ENCODE data around the gene NCBP1.

NCBP1 gene

DNA sequence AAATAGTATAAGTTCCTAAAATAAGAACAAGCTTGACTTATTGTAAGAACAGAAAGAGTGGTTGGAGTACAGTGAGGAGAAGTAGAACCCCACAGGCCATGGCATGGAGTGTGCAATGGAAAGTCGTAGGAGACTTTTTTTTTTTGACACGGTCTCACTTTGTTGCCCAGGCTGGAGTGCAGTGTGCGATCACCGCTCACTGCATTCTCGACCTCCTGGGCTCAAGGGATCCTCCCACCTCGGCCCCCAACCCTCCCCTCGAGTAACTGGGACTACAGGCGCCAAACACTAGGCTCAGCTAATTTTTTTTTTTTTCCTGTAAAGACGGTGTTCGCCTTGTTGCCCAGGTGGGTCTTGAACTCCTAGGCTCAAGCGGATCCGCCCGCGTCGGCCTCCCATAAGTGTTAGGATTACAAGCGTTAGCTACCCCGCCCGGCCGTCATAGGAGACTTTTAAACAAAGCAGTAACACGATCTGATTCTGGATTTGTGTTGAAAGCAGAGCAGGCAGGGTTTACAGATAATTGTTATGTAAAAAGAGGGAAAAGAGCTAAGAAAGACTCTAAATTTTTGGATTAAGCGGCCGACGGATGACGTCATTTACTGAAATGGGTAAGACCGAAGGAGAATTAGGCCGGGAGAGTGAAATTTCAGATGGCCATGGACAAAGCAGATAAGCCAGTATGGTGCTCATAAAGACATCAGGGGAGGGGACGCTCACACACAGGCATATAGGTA, 1.2 kb upstream of the NCBP1 start:
- Mint-ChIP-seq H3K4me3 (peak overlapping the region; percentile 98), H3K27ac (peak overlapping the region; percentile 99), H3K9me3 (no peaks in the 10 kb centered on the region), H3K4me1 (ENCODE audit: low read depth) (peaks cover 46% of the 10 kb centered on the region), H3K36me3 (ENCODE audit: low read depth) (peaks cover 31% of the 10 kb centered on the region), H3K27me3 (no peaks in the 10 kb centered on the region)
- intact Hi-C loops (cut with micrococcal nuclease) = loop anchor here (5.0 kb wide), 2 partner anchors 290 to 625 kb away; partner anchors contain the start of genes TBC1D2 and TRMO

DNA sequence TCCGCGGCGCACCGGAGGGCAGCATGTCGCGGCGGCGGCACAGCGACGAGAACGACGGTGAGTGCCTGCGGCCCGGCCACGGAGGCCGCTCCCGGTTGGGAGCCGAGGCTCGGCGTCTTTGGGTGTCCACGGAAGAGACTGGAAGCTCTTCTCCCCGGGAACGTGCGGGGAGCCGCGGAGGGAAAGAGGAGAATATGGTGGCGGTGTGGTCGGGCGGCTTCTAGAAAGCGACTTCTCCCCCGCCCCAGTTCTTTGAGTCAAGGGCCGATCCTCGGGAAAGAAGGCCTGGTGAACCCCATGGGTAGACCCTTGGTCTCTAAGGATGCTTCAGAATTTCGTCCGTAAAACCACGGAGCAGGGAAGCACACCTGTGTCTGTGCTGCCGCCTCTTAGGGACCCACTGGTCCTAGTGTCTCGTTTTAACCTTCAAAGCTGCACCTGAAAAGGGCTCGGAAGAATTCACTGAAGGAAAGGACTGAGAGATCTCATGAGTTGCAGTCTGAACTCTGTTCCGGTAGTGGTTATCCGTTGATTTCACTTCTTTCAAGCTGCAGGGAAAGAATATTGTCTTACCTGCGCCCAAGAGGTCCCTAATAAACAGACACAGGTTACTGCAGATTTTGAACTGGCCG, 354 bp downstream of the NCBP1 start:
- Mint-ChIP-seq H3K27me3 (no peaks in the 10 kb centered on the region), H3K9me3 (no peaks in the 10 kb centered on the region), H3K36me3 (ENCODE audit: low read depth) (peaks cover 30% of the 10 kb centered on the region), H3K4me3 (peak overlapping the region; percentile 98), H3K4me1 (ENCODE audit: low read depth) (peaks cover 54% of the 10 kb centered on the region), H3K27ac (peak overlapping the region; percentile 99)
- intact Hi-C loops (cut with micrococcal nuclease) = loop anchor here (5.0 kb wide), 2 partner anchors 288 to 623 kb away; partner anchors contain the start of genes TBC1D2 and TRMO

GRCh38 chr9:97635026-97635425, 1.4 kb downstream of the NCBP1 start:
- intact Hi-C loops (cut with micrococcal nuclease) = loop anchor here (5.0 kb wide), 1 partner anchor 42 kb away; no protein-coding TSS in a partner anchor
- no peaks in the 10 kb centered on the region for H3K9me3 Mint-ChIP-seq
- no peak overlapping the region for H3K4me3 Mint-ChIP-seq
- H3K4me1 Mint-ChIP-seq (ENCODE audit: low read depth) = peaks cover 49% of the 10 kb centered on the region
- H3K27ac Mint-ChIP-seq = no peak overlapping the region
- no peaks in the 10 kb centered on the region for H3K27me3 Mint-ChIP-seq
- peaks cover 28% of the 10 kb centered on the region for H3K36me3 Mint-ChIP-seq (ENCODE audit: low read depth)

DNA sequence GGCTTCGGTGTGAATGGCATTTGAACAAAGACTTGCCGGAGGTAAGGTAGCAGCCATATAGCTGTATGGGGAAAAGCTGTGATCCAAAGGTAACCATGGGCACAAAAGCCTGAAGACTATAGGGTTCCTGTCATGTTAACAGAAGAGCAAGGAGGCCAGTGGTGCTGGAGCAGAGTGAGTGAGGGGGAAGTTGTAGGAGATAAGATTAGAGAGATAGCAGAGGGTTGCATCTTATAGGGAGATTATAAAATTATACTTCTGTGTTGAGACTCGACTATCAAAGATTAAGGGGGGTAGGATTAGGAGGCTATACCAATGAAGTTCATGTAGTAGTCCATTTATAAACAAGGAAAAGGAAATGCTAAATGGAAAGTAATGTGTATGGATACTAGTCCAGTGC, 3.3 kb downstream of the NCBP1 start:
- H3K9me3 Mint-ChIP-seq = no peaks in the 10 kb centered on the region
- H3K36me3 Mint-ChIP-seq (ENCODE audit: low read depth) = peaks cover 38% of the 10 kb centered on the region
- H3K4me1 Mint-ChIP-seq (ENCODE audit: low read depth) = peaks cover 42% of the 10 kb centered on the region
- intact Hi-C loops (cut with micrococcal nuclease) = loop anchor here (5.0 kb wide), 1 partner anchor 40 kb away; no protein-coding TSS in a partner anchor
- H3K27ac Mint-ChIP-seq = peak overlapping the region; percentile 9
- no peaks in the 10 kb centered on the region for H3K27me3 Mint-ChIP-seq
- H3K4me3 Mint-ChIP-seq = no peak overlapping the region

DNA sequence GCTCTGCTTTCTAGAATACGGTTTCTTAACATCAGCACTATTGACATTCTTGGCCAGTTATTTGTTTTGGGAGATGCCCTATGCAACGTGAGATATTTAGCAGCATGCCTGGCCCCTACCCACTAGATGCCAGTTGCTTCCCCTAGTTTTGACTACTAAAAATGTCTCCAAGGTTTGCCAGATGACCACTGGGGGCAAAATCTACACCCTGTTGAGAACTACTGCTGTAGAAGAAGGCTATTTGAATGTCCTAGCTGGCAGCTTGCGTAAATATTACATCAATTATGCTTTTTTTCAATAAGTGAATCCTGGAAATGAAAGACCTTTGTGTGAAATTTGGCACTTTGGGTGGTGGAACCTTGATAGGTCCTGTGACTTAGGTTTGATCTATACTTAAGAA, 5.0 kb downstream of the NCBP1 start:
- intact Hi-C loops (cut with micrococcal nuclease) = loop anchor here (5.0 kb wide), 1 partner anchor 39 kb away; no protein-coding TSS in a partner anchor
- Mint-ChIP-seq H3K36me3 (ENCODE audit: low read depth) (peaks cover 33% of the 10 kb centered on the region), H3K27ac (no peak overlapping the region), H3K4me3 (no peak overlapping the region), H3K4me1 (ENCODE audit: low read depth) (peaks cover 40% of the 10 kb centered on the region), H3K9me3 (no peaks in the 10 kb centered on the region), H3K27me3 (no peaks in the 10 kb centered on the region)

- Mint-ChIP-seq H3K9me3 (no peaks in the 10 kb centered on the region), H3K4me3 (no peak overlapping the region), H3K36me3 (ENCODE audit: low read depth) (peaks cover 35% of the 10 kb centered on the region), H3K27me3 (no peaks in the 10 kb centered on the region), H3K4me1 (ENCODE audit: low read depth) (peaks cover 31% of the 10 kb centered on the region), H3K27ac (no peak overlapping the region)
- intact Hi-C loops (cut with micrococcal nuclease) = no loop called here
These were observed 6.7 kb downstream of the NCBP1 start for GRCh38 chr9:97640325-97640724.

GRCh38 chr9:97645720-97646119, 12.1 kb downstream of the NCBP1 start:
- Mint-ChIP-seq H3K36me3 (ENCODE audit: low read depth) (peaks cover 67% of the 10 kb centered on the region), H3K4me1 (ENCODE audit: low read depth) (peaks cover 6% of the 10 kb centered on the region), H3K9me3 (no peaks in the 10 kb centered on the region), H3K4me3 (no peak overlapping the region), H3K27ac (no peak overlapping the region), H3K27me3 (no peaks in the 10 kb centered on the region)
- intact Hi-C loops (cut with micrococcal nuclease) = no loop called here

DNA sequence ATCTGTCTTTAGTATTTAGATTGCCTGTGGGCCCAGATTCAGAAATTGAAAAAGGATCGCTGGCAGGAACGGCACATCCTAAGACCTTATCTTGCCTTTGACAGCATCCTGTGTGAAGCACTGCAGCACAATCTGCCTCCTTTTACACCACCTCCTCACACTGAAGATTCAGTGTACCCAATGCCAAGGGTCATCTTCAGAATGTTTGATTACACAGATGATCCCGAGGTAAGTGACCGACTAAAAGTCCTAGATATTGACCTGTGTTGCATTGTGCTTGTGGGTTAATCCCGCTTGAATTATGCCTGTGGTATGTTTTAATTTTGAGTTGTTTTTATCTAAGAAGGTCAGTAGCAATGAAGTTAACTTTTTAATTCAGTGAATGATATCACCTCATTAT, 14.4 kb downstream of the NCBP1 start:
- Mint-ChIP-seq H3K27me3 (no peaks in the 10 kb centered on the region), H3K9me3 (no peaks in the 10 kb centered on the region), H3K36me3 (ENCODE audit: low read depth) (peaks cover 64% of the 10 kb centered on the region), H3K4me1 (ENCODE audit: low read depth) (peaks cover 6% of the 10 kb centered on the region), H3K27ac (no peak overlapping the region), H3K4me3 (no peak overlapping the region)
- intact Hi-C loops (cut with micrococcal nuclease) = no loop called here

DNA sequence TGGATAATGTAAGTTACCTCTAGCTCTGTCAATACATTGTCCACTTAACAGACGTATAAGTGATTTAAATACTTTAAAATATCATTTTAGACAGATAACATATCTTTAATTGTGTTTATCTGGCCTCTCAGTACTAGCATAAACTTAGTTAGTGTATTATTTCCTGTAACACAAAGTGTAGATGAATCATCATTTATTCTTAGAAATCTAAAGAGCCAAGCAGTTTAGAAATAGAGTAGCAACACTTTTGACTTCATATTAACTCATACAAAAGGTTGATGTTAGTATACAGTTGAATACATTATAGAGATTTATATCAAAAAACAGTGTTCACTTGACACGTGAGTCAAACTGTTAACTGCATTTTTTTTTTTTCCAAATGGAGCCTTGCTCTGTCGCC, 18.0 kb downstream of the NCBP1 start:
- Mint-ChIP-seq H3K27ac (no peak overlapping the region), H3K27me3 (no peaks in the 10 kb centered on the region), H3K36me3 (ENCODE audit: low read depth) (peaks cover 83% of the 10 kb centered on the region), H3K4me1 (ENCODE audit: low read depth) (no peaks in the 10 kb centered on the region), H3K4me3 (no peak overlapping the region), H3K9me3 (no peaks in the 10 kb centered on the region)
- intact Hi-C loops (cut with micrococcal nuclease) = loop anchor here (5.0 kb wide), 1 partner anchor 41 kb away; no protein-coding TSS in a partner anchor

DNA sequence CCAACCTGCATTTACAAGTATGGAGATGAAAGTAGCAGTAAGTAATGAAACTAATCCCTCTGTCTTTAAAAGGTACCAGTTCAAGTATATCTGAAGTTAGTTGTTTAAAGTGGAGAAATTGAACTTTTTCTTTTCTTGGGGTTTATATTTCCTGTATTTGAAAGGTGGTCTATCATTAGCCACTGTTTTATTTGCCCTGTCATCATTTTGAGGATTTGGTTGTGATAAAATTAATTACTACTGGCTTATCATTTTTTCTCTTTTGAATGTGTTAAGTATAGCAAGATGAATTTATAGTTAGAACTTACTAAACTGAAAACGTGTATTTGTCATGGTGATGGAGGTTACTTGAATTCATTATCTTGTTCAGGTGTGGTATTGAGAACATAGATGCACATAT, 25.1 kb downstream of the NCBP1 start:
- intact Hi-C loops (cut with micrococcal nuclease) = no loop called here
- Mint-ChIP-seq H3K27ac (no peak overlapping the region), H3K9me3 (no peaks in the 10 kb centered on the region), H3K4me3 (no peak overlapping the region), H3K4me1 (ENCODE audit: low read depth) (peaks cover 22% of the 10 kb centered on the region), H3K36me3 (ENCODE audit: low read depth) (peaks cover 87% of the 10 kb centered on the region), H3K27me3 (no peaks in the 10 kb centered on the region)

DNA sequence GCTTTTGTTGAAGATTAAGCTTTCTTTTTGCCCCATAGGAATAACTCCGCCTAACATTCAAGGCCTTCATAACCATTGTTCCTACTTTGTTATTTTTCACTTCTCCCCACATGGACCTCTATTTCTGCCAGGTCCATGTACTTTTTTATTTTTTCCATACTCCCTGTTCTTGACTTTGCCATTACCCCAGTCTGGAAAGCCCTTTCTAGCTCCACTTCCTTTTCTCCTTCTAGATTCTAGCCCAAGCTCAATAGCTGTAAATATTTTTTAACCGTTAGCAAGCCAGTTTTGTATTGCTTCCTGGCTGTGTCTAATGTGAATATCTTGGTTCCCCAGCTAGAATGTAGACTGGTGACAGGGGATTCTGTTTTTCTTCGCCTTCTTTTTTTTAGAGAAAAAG, 26.1 kb downstream of the NCBP1 start:
- H3K36me3 Mint-ChIP-seq (ENCODE audit: low read depth) = peaks cover 87% of the 10 kb centered on the region
- H3K4me3 Mint-ChIP-seq = no peak overlapping the region
- H3K9me3 Mint-ChIP-seq = no peaks in the 10 kb centered on the region
- H3K27me3 Mint-ChIP-seq = no peaks in the 10 kb centered on the region
- peak overlapping the region; percentile 60 for H3K27ac Mint-ChIP-seq
- H3K4me1 Mint-ChIP-seq (ENCODE audit: low read depth) = peaks cover 22% of the 10 kb centered on the region
- intact Hi-C loops (cut with micrococcal nuclease) = no loop called here

DNA sequence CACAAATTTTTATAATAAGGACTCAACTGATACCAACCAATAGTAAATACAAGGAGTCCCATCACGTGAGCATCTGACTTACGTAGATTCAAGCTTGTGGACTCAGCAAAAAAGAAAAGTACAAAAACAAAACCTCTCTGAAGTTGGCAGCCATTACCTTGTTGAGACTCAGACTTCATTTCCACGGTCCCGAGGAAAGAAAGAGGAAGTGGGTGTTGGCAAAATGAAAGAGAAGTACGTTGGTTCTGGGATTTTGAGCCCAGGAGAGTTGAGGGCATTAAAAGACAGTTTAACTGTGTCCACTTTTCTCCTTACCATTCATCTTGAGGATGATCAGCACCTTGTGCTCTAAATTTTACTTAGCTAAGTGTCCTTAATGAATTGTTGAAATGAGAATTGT, 26.7 kb downstream of the NCBP1 start:
- Mint-ChIP-seq H3K4me1 (ENCODE audit: low read depth) (peaks cover 22% of the 10 kb centered on the region), H3K4me3 (no peak overlapping the region), H3K27me3 (no peaks in the 10 kb centered on the region), H3K9me3 (no peaks in the 10 kb centered on the region), H3K36me3 (ENCODE audit: low read depth) (peaks cover 87% of the 10 kb centered on the region), H3K27ac (peak overlapping the region; percentile 60)
- intact Hi-C loops (cut with micrococcal nuclease) = no loop called here

- Mint-ChIP-seq H3K9me3 (no peaks in the 10 kb centered on the region), H3K4me1 (ENCODE audit: low read depth) (peaks cover 22% of the 10 kb centered on the region), H3K4me3 (no peak overlapping the region), H3K27me3 (no peaks in the 10 kb centered on the region), H3K27ac (peak overlapping the region; percentile 60), H3K36me3 (ENCODE audit: low read depth) (peaks cover 87% of the 10 kb centered on the region)
- intact Hi-C loops (cut with micrococcal nuclease) = no loop called here
These were observed 27.2 kb downstream of the NCBP1 start for GRCh38 chr9:97660847-97661246.

GRCh38 chr9:97665742-97666141, 32.1 kb downstream of the NCBP1 start:
- peaks cover 12% of the 10 kb centered on the region for H3K4me1 Mint-ChIP-seq (ENCODE audit: low read depth)
- H3K27me3 Mint-ChIP-seq = no peaks in the 10 kb centered on the region
- intact Hi-C loops (cut with micrococcal nuclease) = no loop called here
- H3K4me3 Mint-ChIP-seq = no peak overlapping the region
- H3K36me3 Mint-ChIP-seq (ENCODE audit: low read depth) = peaks cover 89% of the 10 kb centered on the region
- no peaks in the 10 kb centered on the region for H3K9me3 Mint-ChIP-seq
- no peak overlapping the region for H3K27ac Mint-ChIP-seq

Measured in dendritic cell treated with granulocyte-macrophage colony-stimulating factor and Interleukin-4, amounts not matched to agents 40 ng/mL and 50 ng/mL, for 4 days (primary cell).